Cardiac fibroblast (primary cell): ENCODE results near the gene MED15.
A peak's percentile ranks its signal among the peaks of the same experiment; 100 is the strongest.

Experiments used
- DNase-seq, 2 donors: peaks; one replicate each; pipeline versions ENCODE4 v3.0.0 to v3.0.0-alpha.2; 2010; ENCODE audit warnings: low read depth in 2 of 2
- H3K4me3 ChIP-seq, 2 donors: replicated peaks in 1 of 2; 1 replicate in 1 of 2; 2 replicates in 1 of 2; pipeline ENCODE4 v1.5.1; 2011; ENCODE audit warnings: low read depth in 2 of 2, low read length in 2 of 2, mild to moderate bottlenecking in 2 of 2, moderate library complexity in 1 of 2
- CTCF ChIP-seq: IDR thresholded peaks from one replicate; pipeline ENCODE4 v1.5.1; 2011; ENCODE audit warnings: low read depth, mild to moderate bottlenecking, low read length, inconsistent platforms

The MED15 gene

GRCh38 chr22:20550057-20550817 lies 42.8 kb downstream of the MED15 start:
- DNase-seq, result peak in 1 of 2 donors; percentile 14
- TF ChIP-seq CTCF, result no peak
- no peak overlapping the region for H3K4me3 ChIP-seq

GRCh38 chr22:20550851-20551744 lies 43.7 kb downstream of the MED15 start:
- peak; percentile 82 to 84 for DNase-seq
- TF ChIP-seq CTCF, result no peak
- H3K4me3 ChIP-seq, result peak overlapping the region; percentile 1 to 14

GRCh38 chr22:20551805-20552442 lies 44.5 kb downstream of the MED15 start:
- no peak overlapping the region for H3K4me3 ChIP-seq
- DNase-seq, result peak in 1 of 2 donors; percentile 34

GRCh38 chr22:20552443-20553401 lies 45.3 kb downstream of the MED15 start:
- TF ChIP-seq CTCF, result no peak
- no peak overlapping the region for H3K4me3 ChIP-seq
- peak; percentile 54 to 78 for DNase-seq

More at GRCh38 chr22:20551805-20552442, 44.5 kb downstream of the MED15 start:
- TF ChIP-seq CTCF, result peak; percentile 36

- no peak for TF ChIP-seq CTCF
- H3K4me3 ChIP-seq, result no peak overlapping the region
- DNase-seq, result no peak
These were observed 46.7 kb downstream of the MED15 start for GRCh38 chr22:20553947-20554741.
